OCI-LY1 (cell line): ENCODE results near the gene IRAK1.

ENCODE experiments used
- CTCF ChIP-seq: fragments of 200-600 bp; sonication (generic), shearing (Covaris generic); IDR thresholded peaks from 2 replicates; pipeline ENCODE4 v1.5.1; 2017; ENCODE audit warnings: mild to moderate bottlenecking, antibody characterized with exemption, low read length, moderate library complexity, mixed read lengths
- EZH2 ChIP-seq: fragments of 200-600 bp; sonication (generic), shearing (Covaris generic); IDR thresholded peaks from 2 replicates; pipeline ENCODE4 v1.8.0; 2017; ENCODE audit warnings: borderline replicate concordance, mixed run types, mild to moderate bottlenecking, antibody characterized with exemption, low read length, moderate library complexity, mixed read lengths

GRCh38 chrX:154058214-154058997, 38.7 kb upstream of the IRAK1 start:
- no peak for TF ChIP-seq CTCF
- TF ChIP-seq EZH2 = no peak
